SU-DHL-6 (cell line): ENCODE results near the gene JTB.

Source experiments
- H2AFZ ChIP-seq: fragments of 200-600 bp; sonication (generic); 2 replicates; pipeline ENCODE4 v1.6.1; 2014; ENCODE audit warnings: low read depth, mild to moderate bottlenecking, moderate library complexity, mixed read lengths, antibody characterized with exemption, low read length; ENCODE audit not compliant: severe bottlenecking
- H3F3A ChIP-seq: fragments of 200-600 bp; shearing (Covaris generic); 2 replicates; pipeline ENCODE4 v1.6.0; 2016; ENCODE audit warnings: antibody characterized with exemption, mild to moderate bottlenecking; ENCODE audit not compliant: insufficient read depth
- H3K27ac ChIP-seq: fragments of 200-600 bp; sonication (generic); 2 replicates; pipeline ENCODE4 v1.5.1; 2016; ENCODE audit warnings: low read depth, mild to moderate bottlenecking, low read length, moderate library complexity, mixed read lengths
- H3K27me3 ChIP-seq: fragments of 200-600 bp; sonication (generic), shearing (Covaris generic); 2 replicates; pipeline ENCODE4 v1.6.0; 2014; ENCODE audit warnings: mild to moderate bottlenecking, low read length
- H3K36me3 ChIP-seq: fragments of 200-600 bp; sonication (generic); 2 replicates; pipeline ENCODE4 v1.6.1; 2014; ENCODE audit warnings: mild to moderate bottlenecking, low read length, mixed read lengths
- H3K4me2 ChIP-seq: fragments of 300-600, 200-600 bp; shearing (Covaris generic), sonication (generic); 2 replicates; pipeline ENCODE4 v1.6.0; 2014; ENCODE audit warnings: low read length, low read depth, mild to moderate bottlenecking; ENCODE audit not compliant: poor library complexity, severe bottlenecking
- H3K4me3 ChIP-seq: fragments of 200-600 bp; sonication (generic); 2 replicates; pipeline ENCODE4 v1.5.1; 2014; ENCODE audit warnings: antibody characterized with exemption, low read length, mild to moderate bottlenecking, mixed read lengths; ENCODE audit not compliant: insufficient read depth, poor library complexity, severe bottlenecking
- H3K79me2 ChIP-seq: fragments of 200-600 bp; sonication (generic); 2 replicates; pipeline ENCODE4 v1.6.1; 2014; ENCODE audit warnings: mild to moderate bottlenecking, low read length, moderate library complexity; ENCODE audit not compliant: insufficient read depth
- H3K9ac ChIP-seq: fragments of 200-600 bp; sonication (generic); 2 replicates; pipeline ENCODE4 v1.7.0; 2014; ENCODE audit warnings: mild to moderate bottlenecking, low read length
- H3K9me2 ChIP-seq: fragments of 200-600 bp; sonication (generic); replicated peaks from 2 replicates; pipeline ENCODE4 v1.6.1; 2014; ENCODE audit warnings: low read length; ENCODE audit not compliant: insufficient read depth
- H3K9me3 ChIP-seq: fragments of 200-600 bp; sonication (generic); 2 replicates; pipeline ENCODE4 v1.6.1; 2014; ENCODE audit warnings: low read length, mixed read lengths; ENCODE audit not compliant: insufficient read depth
- H4K20me1 ChIP-seq: fragments of 200-600 bp; sonication (generic); 2 replicates; pipeline ENCODE4 v1.6.1; 2014; ENCODE audit warnings: low read depth, mild to moderate bottlenecking, antibody characterized with exemption, low read length, moderate library complexity, mixed read lengths
- EZH2phosphoT487 ChIP-seq: fragments of 200-600 bp; sonication (generic), shearing (Covaris generic); conservative IDR thresholded peaks from 2 replicates; pipeline ENCODE4 v1.6.1; 2018; ENCODE audit warnings: mild to moderate bottlenecking, antibody characterized with exemption, low read length, moderate library complexity, mixed read lengths
- TF ChIP-seq, protein P1 (sequence below): fragments of 200-600 bp; sonication (generic); IDR thresholded peaks from one replicate; pipeline ENCODE4 v1.5.1; 2017; ENCODE audit warnings: antibody characterized with exemption, mild to moderate bottlenecking, low read length, moderate library complexity; ENCODE audit not compliant: insufficient read depth, poor library complexity, severe bottlenecking

The JTB gene

DNA sequence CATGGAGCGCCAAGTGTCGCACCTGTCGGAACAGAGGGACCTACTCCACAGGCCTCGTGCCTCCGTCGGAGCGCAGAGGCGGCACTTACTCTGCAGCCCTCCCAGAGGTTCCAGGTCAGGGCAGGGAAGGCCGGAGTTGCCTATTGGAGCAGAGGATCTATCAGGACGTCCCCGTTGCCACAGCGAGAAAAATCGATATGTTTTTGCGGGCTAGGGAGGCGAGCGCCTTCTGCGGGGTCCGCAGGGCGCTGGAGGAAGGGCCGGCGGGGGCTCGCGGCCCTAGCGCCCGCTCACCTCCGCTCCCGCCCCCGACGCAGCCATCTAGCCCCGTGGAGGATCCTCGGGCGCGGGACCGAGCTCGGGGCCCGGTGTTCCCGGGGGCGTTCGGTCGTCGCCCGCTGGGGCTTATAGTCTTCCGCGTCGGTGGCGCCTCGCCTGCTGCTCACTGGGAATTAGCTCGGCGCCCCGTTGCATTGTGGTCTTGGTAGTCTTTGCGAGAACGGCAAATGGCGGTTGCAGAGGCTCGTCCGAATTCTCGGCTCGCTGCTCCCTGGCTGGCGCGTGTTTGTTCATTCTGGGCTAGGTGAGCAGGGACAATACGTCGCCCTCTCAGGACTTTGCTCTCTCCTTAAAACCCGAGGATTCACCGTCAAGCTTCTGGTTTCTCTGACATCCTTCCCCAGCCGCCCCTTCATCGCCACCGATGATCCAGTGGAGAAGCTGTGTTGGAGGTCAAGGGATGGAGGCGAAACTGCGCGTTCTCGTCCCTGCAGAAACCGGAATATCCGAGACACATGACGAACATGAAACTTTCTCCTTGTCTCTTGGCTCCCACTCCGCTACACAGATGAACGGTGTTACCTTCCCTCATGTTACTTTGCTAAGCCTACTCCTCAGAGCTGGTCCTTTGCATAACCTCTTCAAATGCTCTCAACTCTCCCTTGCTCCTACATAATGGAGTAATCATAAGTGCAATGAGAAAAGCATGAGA lies at the start of gene JTB:
TSS of gene JTB (minus strand) at position 425 of the 991 bp plus-strand sequence. CDS start at position 3, 422 bp downstream.
- H3F3A ChIP-seq, result 0 out of 2 replicates have a peak, but pooled peaks cover 6% of the 10 kb centered on the region
- no peaks in the 10 kb centered on the region for H3K27me3 ChIP-seq
- H3K9ac ChIP-seq, result peak within 1 kb of the TSS; percentile 93
- H3K79me2 ChIP-seq, result peaks cover 21% of the 10 kb centered on the region
- no peaks in the 10 kb centered on the region; the same call in 1 of the 2 replicates for H3K36me3 ChIP-seq
- peak within 1 kb of the TSS; percentile 92 for H3K4me2 ChIP-seq
- peak within 1 kb of the TSS; percentile 68 for H3K27ac ChIP-seq
- H4K20me1 ChIP-seq, result no peaks in the 10 kb centered on the region
- H3K4me3 ChIP-seq, result peak within 1 kb of the TSS; percentile 92
- TF ChIP-seq, protein P1, sequence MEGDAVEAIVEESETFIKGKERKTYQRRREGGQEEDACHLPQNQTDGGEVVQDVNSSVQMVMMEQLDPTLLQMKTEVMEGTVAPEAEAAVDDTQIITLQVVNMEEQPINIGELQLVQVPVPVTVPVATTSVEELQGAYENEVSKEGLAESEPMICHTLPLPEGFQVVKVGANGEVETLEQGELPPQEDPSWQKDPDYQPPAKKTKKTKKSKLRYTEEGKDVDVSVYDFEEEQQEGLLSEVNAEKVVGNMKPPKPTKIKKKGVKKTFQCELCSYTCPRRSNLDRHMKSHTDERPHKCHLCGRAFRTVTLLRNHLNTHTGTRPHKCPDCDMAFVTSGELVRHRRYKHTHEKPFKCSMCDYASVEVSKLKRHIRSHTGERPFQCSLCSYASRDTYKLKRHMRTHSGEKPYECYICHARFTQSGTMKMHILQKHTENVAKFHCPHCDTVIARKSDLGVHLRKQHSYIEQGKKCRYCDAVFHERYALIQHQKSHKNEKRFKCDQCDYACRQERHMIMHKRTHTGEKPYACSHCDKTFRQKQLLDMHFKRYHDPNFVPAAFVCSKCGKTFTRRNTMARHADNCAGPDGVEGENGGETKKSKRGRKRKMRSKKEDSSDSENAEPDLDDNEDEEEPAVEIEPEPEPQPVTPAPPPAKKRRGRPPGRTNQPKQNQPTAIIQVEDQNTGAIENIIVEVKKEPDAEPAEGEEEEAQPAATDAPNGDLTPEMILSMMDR, result no peak
- no peak for TF ChIP-seq EZH2phosphoT487
- H3K9me2 ChIP-seq, result no peaks in the 10 kb centered on the region
- peak within 1 kb of the TSS; percentile 97 for H2AFZ ChIP-seq
- H3K9me3 ChIP-seq, result no peaks in the 10 kb centered on the region

DNA sequence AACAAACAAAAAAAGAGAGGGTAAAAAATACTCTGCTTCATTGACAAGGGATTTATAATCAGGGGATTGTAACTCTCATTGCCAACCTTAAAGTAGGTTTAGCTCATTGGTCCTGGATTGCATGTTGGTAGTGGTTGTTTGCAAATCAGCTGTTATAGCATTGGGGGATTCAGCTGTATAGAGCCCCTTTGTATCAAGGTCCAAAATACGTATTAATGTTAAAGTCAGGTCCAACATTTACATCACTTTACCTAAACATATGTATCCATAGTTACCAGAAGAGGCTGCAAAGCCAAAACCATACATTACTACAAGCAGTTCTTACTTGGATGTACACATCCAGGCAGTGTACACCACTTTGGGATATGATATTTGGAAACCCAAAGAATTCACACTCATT lies 42.5 kb upstream of the JTB start:
- H3K9me2 ChIP-seq, result no peaks in the 10 kb centered on the region
- no peak overlapping the region for H3K4me3 ChIP-seq
- H3K4me2 ChIP-seq, result no peak overlapping the region
- H2AFZ ChIP-seq, result no peak overlapping the region
- no peak overlapping the region for H3K27ac ChIP-seq
- no peak overlapping the region for H3K9ac ChIP-seq
- TF ChIP-seq, protein P1, result no peak
- TF ChIP-seq EZH2phosphoT487, result no peak
- no peaks in the 10 kb centered on the region for H3K9me3 ChIP-seq
- no peaks in the 10 kb centered on the region for H3K36me3 ChIP-seq
- H3K79me2 ChIP-seq, result no peaks in the 10 kb centered on the region
- H3F3A ChIP-seq, result no peaks in the 10 kb centered on the region
- no peaks in the 10 kb centered on the region for H4K20me1 ChIP-seq
- H3K27me3 ChIP-seq, result no peaks in the 10 kb centered on the region

DNA sequence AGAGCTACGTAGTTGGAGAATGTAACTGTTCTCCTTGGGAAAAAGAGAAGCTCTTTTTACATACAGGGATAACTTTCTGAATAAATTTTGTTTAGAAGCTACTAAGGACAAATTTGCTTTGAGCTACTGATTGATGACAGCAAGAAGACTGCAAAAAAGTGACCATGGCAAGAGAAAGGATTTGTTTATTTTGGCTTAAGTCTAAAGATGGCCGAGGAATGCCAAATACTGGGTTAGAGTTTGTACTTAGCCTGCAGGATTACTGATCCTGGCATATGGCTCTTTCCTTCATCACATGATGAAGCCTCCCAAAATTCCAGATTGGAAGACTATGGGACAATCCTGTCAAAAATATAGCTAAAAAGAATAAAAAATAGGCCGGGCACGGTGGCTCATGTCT lies 41.8 kb upstream of the JTB start:
- Histone ChIP-seq H3K79me2 (no peaks in the 10 kb centered on the region), H4K20me1 (no peaks in the 10 kb centered on the region), H3F3A (no peaks in the 10 kb centered on the region), H3K9ac (no peak overlapping the region), H2AFZ (no peak overlapping the region), H3K27me3 (no peaks in the 10 kb centered on the region), H3K9me2 (no peaks in the 10 kb centered on the region), H3K27ac (no peak overlapping the region), H3K9me3 (no peaks in the 10 kb centered on the region), H3K4me3 (no peak overlapping the region), H3K36me3 (no peaks in the 10 kb centered on the region), H3K4me2 (no peak overlapping the region)
- TF ChIP-seq EZH2phosphoT487, result no peak
- TF ChIP-seq, protein P1, result no peak
